GM19452 (cell line): Measurements from ENCODE around the gene CUL1.

ENCODE experiments used
- ATAC-seq: cut with Tn5 transposase; IDR thresholded peaks from one replicate; pipeline ENCODE4 v1.9.1; 2021; ENCODE audit not compliant: unreplicated experiment

CUL1 gene

DNA sequence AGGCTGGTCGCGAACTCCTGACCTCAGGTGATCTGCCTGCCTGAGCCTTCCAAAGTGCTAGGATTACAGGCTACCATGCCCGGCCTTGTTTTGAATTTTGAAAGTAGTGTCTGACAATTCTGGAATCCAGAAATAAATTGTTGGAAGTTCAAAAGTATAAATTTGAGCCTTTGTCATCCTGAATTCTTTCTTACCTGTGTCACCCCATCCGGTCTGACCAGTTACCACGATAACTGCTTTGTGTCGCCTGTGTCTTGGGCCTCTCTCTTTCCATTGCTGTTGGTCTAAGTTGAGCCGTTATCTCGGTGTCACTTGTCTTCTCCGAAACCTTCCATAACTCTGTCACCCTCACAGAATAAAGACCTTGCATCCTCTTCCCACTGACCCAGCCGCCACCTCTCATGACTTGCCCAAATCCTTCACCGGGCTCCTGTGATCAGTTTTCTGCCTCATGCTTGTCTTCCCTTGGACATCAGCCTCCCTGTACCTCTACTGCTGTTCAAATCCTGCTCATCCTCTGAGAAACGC lies 18.6 kb downstream of the CUL1 start:
- no peak for ATAC-seq

DNA sequence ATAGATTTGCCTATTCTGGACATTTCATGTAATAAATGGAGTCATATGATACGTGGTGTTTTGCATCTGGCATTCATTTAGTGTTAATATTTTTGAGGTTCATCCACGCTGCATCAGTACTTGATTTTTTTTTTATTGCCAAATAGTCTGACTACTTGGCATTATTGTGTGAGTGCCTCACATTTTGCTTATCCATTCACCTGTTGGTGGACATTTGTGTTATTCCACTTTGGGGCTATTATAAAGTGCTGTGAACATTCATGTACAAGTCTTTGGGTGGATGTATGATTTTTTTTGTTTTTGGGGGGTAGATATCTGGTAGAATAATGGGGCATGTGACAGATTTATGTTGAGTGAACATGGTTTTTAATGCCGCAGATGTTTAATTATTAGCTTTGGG lies 19.7 kb downstream of the CUL1 start:
- no peak for ATAC-seq

DNA sequence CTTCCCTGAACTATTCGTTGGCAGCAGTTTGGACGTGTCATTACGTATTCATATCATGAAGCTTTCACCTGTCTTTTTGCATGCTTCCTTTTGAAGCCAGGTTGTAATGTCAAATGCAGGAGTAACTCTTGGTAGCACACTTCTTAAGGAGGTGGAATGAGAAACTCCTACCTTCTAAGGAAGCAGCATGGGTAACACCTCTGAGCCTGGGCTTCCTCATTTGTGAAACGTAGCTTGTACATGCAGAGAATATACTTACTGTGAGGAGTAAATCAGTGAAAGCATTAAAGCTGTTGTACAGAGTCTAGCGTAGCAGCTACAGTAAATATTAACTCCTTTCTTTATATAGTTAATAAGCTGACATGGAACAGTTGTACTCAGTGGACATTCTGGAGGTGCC lies 21.1 kb downstream of the CUL1 start:
- no peak for ATAC-seq

DNA sequence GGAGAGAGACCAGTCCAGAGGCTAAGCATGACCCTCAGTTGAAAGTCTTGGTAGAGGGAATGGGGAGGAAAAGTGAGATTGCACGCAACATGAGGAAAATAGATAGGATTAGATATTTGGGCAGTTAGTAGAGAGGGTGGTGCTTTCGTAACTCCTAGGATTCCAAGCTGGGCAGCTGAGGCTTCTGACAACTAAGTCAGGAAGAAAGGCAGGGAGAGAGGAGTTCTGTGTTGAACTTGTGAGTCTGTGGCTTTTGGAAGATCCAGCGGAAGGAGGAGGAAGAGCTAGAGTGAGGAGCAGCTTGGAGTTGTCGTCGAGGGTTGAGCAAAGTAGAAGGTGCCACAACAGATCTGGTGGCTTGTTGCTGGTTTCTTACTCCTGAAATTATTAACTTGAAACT lies 21.8 kb downstream of the CUL1 start:
- ATAC-seq, result no peak

DNA sequence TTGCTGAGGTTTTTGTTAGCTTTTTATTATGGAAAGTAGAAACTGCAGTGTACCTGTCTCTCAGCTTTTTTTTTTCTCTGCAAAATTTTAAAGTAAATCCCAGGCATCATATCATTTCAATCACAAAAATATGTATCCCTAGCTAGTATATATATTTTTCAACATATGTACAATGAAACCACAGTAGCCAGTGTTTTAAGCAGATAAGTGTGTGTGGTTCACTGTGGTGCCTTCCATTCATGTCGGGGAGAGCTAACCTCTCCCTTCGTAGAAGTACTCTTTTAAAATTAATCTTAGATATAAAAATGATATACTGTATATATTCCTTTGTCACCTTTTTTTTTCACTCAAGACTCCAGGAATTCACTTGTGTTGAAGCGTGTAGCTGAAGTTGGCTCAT lies 22.7 kb downstream of the CUL1 start:
- no peak for ATAC-seq

DNA sequence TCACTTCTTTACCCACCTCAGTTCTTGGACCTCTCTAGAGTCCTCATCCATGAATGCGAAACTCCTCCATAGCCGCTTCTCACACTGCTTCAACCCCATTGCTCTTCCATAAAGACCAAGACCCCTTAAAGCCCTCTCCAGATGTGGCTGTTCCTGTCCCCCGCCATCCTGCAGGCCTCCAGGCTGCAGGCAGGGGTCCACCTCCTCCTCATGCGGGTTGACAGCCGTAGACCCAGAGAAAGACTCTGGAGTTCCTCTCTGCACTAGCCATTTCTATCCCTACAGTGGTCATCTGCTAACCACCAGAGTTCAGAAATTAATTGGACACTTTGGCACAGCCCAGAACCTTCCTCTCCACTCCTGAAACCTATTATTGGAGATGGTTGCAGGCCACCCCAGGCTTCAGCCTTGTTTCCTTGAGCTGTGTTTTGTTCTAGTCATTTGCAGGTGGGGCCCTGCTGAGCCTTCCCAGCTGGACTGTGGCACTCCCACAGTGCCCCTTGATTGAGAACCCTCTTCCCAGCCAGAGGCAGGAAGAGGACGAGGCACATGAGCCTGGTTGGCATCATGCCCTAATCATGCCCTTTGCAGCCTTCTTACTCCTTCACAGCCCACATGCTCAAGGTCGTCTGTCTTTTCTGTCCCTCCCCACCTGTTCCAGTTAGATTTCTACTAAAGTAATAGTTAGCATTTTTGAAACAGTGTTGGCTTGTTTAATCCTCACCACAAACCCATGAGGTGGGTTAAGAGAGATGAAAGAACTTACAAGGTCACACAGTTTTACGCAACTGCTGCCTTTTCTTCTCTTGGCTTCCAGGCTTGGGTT lies 23.9 kb downstream of the CUL1 start:
- no peak for ATAC-seq

DNA sequence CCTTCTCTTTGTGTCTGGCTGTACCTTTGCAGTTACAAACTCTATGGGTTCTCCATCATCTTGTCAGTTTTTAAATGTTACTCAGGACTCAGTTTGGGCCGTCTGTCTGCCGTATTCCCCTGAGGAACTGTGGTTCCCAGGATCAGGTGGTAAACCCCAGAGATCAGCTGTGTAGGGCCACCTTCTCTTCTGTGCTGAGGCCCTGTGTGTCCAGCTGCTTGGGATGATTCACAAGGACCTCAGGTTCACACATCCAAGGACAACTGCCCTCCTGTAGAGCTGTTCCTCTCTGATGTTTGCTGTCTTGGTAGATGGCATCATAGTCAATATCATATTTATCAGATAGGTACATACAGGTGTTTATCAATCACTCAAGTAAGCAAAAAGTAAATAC lies 24.5 kb downstream of the CUL1 start:
- no peak for ATAC-seq

DNA sequence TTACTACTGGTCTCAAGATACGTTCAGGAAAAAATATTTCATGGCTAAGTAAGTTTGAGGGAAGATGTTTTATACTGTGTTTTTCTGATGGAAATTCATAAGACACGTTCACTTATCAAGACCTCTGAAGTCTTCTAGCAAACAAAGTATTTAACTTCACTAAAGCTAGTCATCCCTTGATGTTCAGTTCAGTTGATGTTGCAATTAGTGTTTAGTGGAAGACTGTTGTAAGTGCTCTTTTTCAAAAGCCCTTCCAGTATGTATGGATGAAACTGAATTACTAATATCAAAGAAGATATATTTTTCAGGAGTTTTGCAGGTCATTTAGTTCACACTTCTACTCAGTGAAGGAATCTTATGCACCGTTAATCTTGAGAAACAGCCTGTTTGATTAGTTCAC lies 25.1 kb downstream of the CUL1 start:
- ATAC-seq, result no peak

DNA sequence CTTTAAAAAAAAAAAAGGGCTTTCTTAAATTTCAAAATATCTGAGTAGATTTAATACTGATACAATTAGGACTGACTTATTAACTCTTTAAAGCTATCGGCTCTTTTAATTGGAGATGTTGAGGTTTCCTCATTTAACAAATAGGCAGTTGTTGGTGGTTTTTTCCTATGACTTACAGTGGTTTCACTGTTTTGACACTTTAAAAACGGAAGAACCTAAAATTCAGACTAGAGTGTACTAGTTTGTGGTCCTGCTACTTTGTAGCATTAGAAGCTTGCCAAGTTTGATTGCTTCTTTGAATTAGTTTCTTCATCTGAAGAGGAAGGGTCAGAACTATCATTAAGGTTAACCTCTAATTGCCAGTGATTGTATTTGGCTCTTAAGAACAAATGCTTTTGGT lies 27.7 kb downstream of the CUL1 start:
- no peak for ATAC-seq

DNA sequence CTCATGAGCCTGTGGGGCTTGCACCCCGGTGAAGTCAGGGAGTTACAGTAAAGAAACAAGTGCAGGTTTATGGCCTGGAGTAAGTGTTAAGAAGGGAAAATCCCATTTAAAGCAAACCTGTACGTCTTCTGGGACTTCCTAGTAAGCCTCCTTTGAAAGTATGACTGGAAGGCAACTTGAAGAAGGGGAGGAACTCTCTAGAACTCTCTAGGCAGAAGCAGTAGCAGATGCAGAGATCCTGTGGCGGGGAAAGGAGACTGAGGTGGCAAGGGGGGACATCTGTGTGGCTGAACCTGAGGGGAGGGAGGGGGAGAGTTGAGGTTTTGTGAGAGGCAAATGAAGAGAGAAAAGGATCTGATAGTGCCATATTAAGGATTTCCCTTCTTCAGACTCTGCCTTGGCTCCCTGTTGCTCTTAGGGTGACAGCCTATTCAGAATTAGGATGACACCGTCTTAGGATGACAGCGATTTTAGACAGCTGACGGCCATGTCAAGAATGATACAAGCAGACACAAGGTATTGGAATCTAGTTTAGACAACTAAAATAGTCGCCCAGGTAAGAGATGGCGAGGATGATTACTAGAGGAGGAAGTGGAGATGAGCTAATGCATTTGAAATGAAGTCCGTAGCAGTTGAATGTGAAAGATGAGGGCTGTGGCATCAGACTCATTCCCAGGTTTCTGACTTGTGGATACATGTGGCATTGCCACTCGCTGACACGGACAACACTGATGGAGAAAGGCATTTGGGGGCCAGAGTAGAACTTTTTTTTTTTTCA lies 29.0 kb downstream of the CUL1 start:
- ATAC-seq, result no peak

DNA sequence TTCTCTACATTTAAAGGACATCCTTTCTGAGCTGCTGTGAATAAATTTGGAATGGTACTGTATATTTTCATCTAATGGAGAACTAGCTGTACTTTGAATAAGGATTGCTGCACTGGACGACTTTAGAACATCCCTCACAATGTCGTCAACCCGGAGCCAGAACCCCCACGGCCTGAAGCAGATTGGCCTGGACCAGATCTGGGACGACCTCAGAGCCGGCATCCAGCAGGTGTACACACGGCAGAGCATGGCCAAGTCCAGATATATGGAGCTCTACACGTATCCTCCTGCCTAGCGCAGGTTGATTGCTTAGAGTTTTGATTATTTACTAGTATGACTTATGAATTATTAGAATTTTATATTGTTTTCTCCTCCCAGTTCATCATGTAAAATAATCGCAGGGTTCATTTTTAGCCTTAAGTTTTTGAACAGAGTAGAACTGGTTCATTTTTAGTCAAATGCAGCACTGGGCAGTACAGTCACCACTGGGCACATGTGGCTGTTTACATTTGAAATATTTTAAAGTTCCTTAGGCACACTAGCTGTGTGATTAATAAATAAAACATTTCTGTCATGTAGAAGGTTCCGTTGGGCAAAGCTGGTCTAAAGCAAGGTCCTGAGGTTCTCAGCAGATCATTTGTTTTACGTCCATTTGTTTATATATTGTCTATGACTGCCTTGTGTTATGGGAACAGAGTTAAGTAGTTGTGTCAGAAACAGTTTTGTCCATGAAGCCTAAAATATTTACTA lies 31.5 kb downstream of the CUL1 start:
- ATAC-seq, result no peak

DNA sequence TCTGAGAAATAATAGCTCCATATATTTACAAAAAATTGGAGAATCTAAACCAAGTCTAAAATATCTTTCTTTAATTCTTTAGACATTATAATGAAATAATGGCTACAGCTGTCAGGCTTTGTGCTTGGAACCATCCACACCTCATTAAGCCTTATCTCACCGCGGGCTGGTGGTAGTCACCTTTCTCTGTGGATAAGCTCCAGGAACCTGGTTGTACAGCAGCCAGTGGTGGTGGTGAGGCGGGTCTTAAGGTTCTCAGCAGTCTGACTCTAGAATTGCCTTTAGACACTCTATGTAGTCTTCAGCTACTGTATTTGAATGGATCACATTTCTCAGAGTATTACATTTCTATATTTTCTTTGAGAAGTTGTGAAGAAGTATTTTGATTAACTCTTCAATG lies 34.2 kb downstream of the CUL1 start:
- ATAC-seq, result no peak

DNA sequence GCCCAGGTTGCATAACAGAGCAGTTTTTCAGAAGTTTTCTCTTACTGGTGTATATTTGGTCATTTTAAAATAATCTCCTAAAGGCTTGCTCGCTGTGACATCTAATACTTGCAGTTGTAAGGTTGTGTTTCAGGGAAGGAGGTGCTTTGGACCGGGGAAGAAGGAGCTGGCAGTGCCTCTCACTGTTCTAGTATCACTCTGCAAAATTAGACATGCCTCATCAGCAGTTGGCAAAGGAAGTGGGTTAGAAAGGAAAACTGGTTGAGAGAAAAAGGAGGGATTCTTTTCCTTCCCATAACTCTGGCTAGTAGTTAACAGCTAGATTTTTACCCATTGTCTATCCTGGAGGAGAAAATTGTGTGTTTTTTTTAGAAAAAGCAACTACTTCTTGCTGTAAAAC lies 34.8 kb downstream of the CUL1 start:
- ATAC-seq, result no peak

DNA sequence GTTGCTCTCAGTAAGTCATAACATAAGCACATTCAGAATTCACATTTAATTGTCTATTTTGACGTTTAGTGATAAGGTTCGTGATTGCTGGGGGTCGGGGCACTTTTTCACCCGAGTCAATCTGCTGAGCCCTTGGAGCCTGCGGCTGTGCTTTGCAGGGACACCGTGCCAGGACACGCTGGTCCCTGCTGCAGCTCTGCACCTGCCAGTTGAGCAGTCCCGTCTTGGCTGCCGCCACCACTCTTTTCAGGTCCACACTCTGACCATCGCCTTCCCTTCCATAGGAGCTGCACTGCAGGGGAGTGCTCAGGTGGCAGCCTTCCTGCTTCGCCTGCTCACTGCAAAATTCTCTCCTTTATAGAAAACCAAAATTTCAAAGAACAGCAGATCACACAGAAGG lies 36.4 kb downstream of the CUL1 start:
- ATAC-seq, result no peak

DNA sequence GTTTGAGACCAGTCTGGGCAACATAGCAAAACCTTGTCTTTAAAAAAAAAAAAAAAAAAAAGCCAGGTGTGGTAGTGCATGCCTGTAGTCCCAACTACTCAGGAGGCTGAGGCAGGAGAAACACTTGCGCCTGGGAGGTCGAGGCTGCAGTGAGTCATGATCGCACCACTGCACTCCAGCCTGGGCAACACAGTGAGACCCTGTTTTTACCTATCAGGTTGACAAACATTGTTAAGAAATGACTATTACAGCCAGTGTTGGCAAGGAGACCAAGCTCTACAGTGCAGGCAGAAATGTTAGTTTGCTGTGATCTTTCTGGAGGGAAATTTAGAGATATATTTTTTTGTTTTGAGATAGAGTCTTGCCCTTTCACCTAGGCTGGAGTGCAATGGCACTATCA lies 37.3 kb downstream of the CUL1 start:
- ATAC-seq, result no peak

DNA sequence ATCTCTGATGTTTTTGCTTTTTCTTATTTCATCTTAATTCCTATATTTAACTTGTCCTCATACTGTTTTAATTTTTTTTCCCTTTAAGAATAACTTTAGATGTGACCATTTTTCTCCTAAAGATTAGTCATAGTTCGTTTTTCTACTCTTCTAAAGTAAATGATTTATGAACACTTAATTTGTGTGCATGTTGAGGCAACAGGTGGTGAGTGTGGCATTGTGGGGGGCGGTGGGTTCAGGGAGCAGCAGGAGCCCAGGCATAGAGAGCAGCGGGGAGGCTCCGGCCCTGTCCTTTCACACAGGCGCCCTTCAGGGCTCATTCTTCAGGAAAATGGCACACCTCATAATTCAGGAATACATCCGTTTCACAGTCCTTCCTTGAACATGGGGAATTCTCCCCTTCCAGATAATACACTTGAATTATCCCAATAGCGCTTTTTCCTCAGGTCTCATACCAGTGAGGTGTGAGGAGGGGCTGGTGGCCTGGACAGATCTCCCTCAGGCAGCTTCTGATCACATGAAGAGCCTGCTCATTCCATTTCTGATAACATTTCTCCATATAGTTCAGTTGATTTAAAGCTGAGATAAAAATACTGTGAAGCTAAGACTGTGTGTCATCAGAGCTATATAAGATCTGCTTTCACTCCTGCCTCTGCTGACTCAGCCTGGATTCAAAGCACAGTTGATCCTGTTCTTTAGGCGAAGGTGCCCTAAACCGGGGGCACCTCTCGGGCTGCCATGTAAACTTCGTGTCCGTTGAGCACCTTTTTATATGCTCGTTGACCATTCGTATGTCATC lies 40.2 kb downstream of the CUL1 start:
- ATAC-seq, result no peak

DNA sequence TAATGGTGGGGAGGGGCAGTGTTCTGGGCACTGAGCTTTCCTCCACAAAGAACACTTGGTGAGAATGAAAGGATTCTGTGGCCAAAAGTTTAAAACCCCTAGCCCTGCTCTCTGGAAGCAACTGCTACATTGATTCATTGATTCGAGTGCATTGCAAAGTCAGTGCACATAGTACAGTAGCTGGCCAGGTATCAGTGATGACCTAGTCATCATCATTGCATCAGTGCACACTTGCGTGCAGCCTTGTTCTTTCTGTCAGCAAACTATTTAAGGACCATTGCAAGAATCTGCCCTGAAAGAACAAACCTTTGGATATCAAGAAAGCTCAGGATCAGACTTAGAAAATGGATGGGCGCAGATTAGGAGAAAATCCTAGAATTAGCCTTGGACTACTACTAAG lies 47.4 kb downstream of the CUL1 start:
- no peak for ATAC-seq

DNA sequence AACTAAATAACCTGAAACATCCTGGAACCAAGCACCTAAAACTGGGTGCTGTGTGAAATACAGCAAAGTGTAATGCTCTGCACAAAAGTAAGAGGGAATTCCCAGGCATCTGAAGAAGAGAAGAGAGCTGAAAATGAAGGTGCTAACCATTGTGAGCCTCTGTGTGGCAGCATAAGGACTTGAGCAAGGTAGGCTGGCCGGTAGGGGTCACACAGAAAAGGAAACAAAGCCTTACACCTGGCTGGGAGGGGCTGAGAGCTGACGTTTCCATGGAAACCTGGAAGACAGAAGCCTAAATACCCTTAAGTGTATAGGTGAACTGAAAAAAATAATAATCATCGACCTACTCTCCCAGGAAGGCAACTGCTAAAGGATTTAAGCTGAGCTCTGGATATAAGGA lies 48.6 kb downstream of the CUL1 start:
- no peak for ATAC-seq

DNA sequence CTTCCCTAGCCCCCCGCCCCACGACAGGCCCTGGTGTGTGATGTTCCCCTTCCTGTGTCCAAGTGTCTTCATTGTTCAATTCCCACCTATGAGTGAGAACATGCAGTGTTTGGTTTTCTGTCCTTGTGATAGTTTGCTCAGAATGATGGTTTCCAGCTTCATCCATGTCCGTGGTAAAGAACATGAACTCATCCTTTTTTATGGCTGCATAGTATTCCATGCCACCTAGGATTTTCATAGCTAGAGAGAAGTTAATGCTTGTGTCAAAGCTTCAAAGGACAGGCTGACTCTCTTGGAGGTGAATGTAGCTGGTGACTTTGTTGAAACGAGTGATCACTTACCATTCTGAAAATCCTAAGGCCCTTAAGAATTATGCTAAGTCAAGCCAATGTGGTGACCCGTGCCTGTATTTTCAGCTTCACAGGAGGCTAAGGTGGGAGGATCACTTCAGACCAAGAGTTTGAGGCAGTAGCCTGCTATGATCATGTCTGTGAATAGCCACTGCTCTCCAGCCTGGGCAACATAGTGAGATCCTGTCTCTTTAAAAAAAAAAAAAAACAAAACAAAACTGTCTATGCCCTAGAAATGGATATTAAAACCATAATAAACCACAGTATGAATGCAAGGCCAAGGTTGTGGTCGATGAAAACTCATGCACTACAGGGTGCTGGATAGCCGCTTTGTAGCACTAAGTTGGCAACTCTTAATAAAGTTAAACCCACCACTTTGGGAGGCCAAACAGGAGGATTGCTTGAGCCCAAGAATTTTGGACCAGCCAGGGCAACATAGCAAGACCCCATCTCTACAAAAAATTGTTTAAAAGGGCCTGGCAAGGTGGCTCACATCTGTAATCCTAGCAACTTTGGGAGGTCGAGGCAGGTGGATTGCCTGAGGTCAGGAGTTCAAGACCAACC lies 52.0 kb downstream of the CUL1 start:
- no peak for ATAC-seq

DNA sequence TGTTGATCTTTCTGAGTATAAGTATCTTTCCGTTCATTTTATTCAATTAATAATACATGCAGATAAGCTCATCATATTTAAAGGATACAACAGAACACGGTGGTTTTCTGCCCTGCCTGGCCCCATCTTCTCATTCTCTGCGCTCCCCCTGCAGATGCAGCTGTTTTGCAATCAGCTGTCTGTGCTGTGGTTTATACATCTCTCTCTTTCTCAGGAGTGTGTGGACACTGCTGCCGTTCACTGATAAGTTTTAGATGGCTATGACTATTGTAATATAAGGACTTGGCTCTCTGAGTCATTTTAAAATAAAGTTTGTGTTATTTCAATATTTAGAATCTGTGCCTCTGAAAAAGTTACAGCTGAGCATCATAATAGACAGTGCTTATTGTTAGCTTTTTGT lies 54.5 kb downstream of the CUL1 start:
- ATAC-seq, result no peak
